Tibial nerve (tissue), 4 donors: Measurements from ENCODE around the gene NDUFB10.

Experiments used
- EP300 ChIP-seq, 2 donors: sonication (generic); formaldehyde crosslinking; IDR thresholded peaks; one replicate each; pipeline ENCODE4 v1.6.1; 2017; ENCODE audit warnings: antibody characterized with exemption in 2 of 2, mild to moderate bottlenecking in 1 of 2
- POLR2A ChIP-seq, 2 donors: fragments of 450-650 bp; IDR thresholded peaks; one replicate each; pipeline ENCODE4 v1.6.1; 2017; ENCODE audit warnings: antibody characterized with exemption in 2 of 2, mild to moderate bottlenecking in 2 of 2, moderate library complexity in 2 of 2
- TF ChIP-seq, protein P1 (sequence below), 5 experiments: fragments of 200-600 bp in 3 of 5; fragments of 450-650 bp in 2 of 5; sonication (generic) in 3 of 5; IDR thresholded peaks; one replicate each; pipeline ENCODE4 v1.5.1; 2016 to 2019; ENCODE audit warnings: antibody characterized with exemption in 5 of 5, mild to moderate bottlenecking in 3 of 5, moderate library complexity in 2 of 5

DNA sequence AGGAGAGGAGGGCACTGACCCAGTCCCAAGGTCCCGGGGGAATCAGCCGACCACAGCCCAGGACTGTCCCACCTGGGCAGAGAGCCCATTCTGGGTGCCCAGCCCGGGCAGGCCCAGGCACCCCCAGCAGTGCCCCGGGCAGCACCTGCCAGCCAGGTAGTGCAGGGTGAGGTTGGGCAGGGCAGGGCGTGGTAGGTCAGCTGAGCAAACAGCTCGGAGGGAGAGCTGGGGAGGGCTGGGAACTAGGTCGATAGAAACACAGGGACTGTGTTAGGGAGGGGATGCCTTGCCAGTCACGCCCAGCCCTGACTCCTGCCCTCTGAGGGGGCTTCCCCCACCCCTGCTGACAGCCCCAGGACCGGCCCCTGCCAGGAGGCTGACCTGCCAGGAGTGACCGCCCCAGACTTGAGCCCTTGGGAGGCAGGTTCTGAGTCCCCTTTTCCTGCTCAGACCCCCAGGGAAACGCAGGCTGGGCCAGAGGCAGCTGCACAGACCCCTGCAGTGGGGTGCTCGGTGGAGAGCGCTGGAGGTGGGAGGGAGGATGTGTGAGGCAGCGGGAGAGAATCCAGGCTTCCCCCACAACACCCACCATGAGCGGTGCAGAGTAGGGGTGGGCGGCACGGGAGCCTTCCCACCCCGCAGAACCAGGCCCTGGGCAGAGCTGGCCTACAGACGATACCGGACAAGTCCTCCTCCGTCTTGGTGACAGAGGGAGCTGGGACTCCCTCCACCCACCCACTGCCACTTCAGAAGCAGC is 45.8 kb upstream of the NDUFB10 start:
- TF ChIP-seq, protein P1, sequence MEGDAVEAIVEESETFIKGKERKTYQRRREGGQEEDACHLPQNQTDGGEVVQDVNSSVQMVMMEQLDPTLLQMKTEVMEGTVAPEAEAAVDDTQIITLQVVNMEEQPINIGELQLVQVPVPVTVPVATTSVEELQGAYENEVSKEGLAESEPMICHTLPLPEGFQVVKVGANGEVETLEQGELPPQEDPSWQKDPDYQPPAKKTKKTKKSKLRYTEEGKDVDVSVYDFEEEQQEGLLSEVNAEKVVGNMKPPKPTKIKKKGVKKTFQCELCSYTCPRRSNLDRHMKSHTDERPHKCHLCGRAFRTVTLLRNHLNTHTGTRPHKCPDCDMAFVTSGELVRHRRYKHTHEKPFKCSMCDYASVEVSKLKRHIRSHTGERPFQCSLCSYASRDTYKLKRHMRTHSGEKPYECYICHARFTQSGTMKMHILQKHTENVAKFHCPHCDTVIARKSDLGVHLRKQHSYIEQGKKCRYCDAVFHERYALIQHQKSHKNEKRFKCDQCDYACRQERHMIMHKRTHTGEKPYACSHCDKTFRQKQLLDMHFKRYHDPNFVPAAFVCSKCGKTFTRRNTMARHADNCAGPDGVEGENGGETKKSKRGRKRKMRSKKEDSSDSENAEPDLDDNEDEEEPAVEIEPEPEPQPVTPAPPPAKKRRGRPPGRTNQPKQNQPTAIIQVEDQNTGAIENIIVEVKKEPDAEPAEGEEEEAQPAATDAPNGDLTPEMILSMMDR (IDR thresholded peaks at IDR 0.05), result no peak
- no peak for TF ChIP-seq POLR2A (IDR thresholded peaks at IDR 0.05)
- TF ChIP-seq EP300 (IDR thresholded peaks at IDR 0.05), result no peak
